H9 (cell line): Measurements from ENCODE around the gene NEGR1. TPM values are rescaled to one million over a fixed set of nuclear protein-coding genes. Genes with fewer than 3 reads are reported as not detected.

Experiments used
- DNase-seq: peaks from one replicate; pipeline ENCODE4 v3.0.0-alpha.2; 2017
- H2AFZ ChIP-seq: one replicate; pipeline ENCODE4 v1.6.1; 2013; ENCODE audit warnings: mild to moderate bottlenecking, low read length, control low read depth, moderate library complexity
- H2AK5ac ChIP-seq: 2 replicates; pipeline ENCODE4 v1.6.1; 2013; ENCODE audit warnings: low read length, control low read depth, mixed read lengths; ENCODE audit not compliant: insufficient read length
- H2BK120ac ChIP-seq: one replicate; pipeline ENCODE4 v1.6.1; 2013; ENCODE audit warnings: low read depth, mild to moderate bottlenecking, low read length, control low read depth, inconsistent platforms; ENCODE audit not compliant: poor library complexity, severe bottlenecking
- H2BK12ac ChIP-seq: 2 replicates; pipeline ENCODE4 v1.6.1; 2013; ENCODE audit warnings: low read length, control low read depth, mixed read lengths, low read depth; ENCODE audit not compliant: insufficient read length
- H2BK15ac ChIP-seq: 2 replicates; pipeline ENCODE4 v1.6.1; 2013; ENCODE audit warnings: low read depth, low read length, control low read depth
- H2BK20ac ChIP-seq: one replicate; pipeline ENCODE4 v1.6.1; 2013; ENCODE audit warnings: low read depth, mild to moderate bottlenecking, low read length, control low read depth, inconsistent platforms; ENCODE audit not compliant: poor library complexity, severe bottlenecking
- H2BK5ac ChIP-seq: 2 replicates; pipeline ENCODE4 v1.6.1; 2013; ENCODE audit warnings: low read length, control low read depth, mixed read lengths; ENCODE audit not compliant: insufficient read length
- H3K14ac ChIP-seq: 2 replicates; pipeline ENCODE4 v1.6.1; 2013; ENCODE audit warnings: low read length, control low read depth; ENCODE audit not compliant: insufficient read depth
- H3K18ac ChIP-seq: 2 replicates; pipeline ENCODE4 v1.6.1; 2013; ENCODE audit warnings: low read depth, mild to moderate bottlenecking, mixed read lengths, low read length, control low read depth; ENCODE audit not compliant: insufficient read length
- H3K23ac ChIP-seq: 2 replicates; pipeline ENCODE4 v1.6.1; 2013; ENCODE audit warnings: low read length, control low read depth, mixed read lengths, low read depth; ENCODE audit not compliant: insufficient read length
- H3K23me2 ChIP-seq: 2 replicates; pipeline ENCODE4 v1.6.1; 2013; ENCODE audit warnings: low read depth, mild to moderate bottlenecking, mixed read lengths, low read length, control low read depth; ENCODE audit not compliant: insufficient read length, poor library complexity, severe bottlenecking
- H3K27ac ChIP-seq: 2 replicates; pipeline ENCODE4 v1.5.1; 2013; ENCODE audit warnings: low read length, control low read depth, mixed read lengths, low read depth; ENCODE audit not compliant: insufficient read length
- H3K27me3 ChIP-seq: 2 replicates; pipeline ENCODE4 v1.6.1; 2013; ENCODE audit warnings: low read length, control low read depth, inconsistent platforms; ENCODE audit not compliant: insufficient read depth
- H3K4ac ChIP-seq: 2 replicates; pipeline ENCODE4 v1.6.1; 2013; ENCODE audit warnings: low read depth, mild to moderate bottlenecking, control low read depth, inconsistent platforms, low read length, moderate library complexity
- H3K4me1 ChIP-seq: 2 replicates; pipeline ENCODE4 v1.6.1; 2013; ENCODE audit warnings: low read length, control low read depth, inconsistent platforms; ENCODE audit not compliant: insufficient read depth
- H3K4me2 ChIP-seq: 2 replicates; pipeline ENCODE4 v1.6.1; 2013; ENCODE audit warnings: low read length, control low read depth, mixed read lengths; ENCODE audit not compliant: insufficient read length, insufficient read depth
- H3K56ac ChIP-seq: 2 replicates; pipeline ENCODE4 v1.6.1; 2013; ENCODE audit warnings: low read depth, mild to moderate bottlenecking, mixed read lengths, low read length, control low read depth; ENCODE audit not compliant: insufficient read length
- H3K79me1 ChIP-seq: 2 replicates; pipeline ENCODE4 v1.6.1; 2013; ENCODE audit warnings: low read depth, mild to moderate bottlenecking, moderate library complexity, low read length, control low read depth, inconsistent platforms; ENCODE audit not compliant: insufficient read depth, poor library complexity, severe bottlenecking
- H3K79me2 ChIP-seq: 2 replicates; pipeline ENCODE4 v1.6.1; 2013; ENCODE audit warnings: low read length, control low read depth, inconsistent platforms; ENCODE audit not compliant: insufficient read depth
- H3K9ac ChIP-seq: 2 replicates; pipeline ENCODE4 v1.6.1; 2013; ENCODE audit warnings: low read length, control low read depth, mixed read lengths; ENCODE audit not compliant: insufficient read length; ENCODE audit errors: extremely low read depth
- H3K9me3 ChIP-seq: one replicate; pipeline ENCODE4 v1.6.1; 2013; ENCODE audit warnings: low read depth, low read length, inconsistent platforms; ENCODE audit not compliant: control insufficient read depth
- H3T11ph ChIP-seq: one replicate; pipeline ENCODE4 v1.6.1; 2013; ENCODE audit warnings: mild to moderate bottlenecking, low read length, control low read depth, inconsistent platforms
- H4K20me1 ChIP-seq: one replicate; pipeline ENCODE4 v1.6.1; 2013; ENCODE audit not compliant: control insufficient read depth, insufficient read length, insufficient read depth
- H4K5ac ChIP-seq: 2 replicates; pipeline ENCODE4 v1.6.1; 2013; ENCODE audit warnings: low read depth, mild to moderate bottlenecking, mixed read lengths, low read length, control low read depth; ENCODE audit not compliant: insufficient read length
- H4K8ac ChIP-seq: replicated peaks from 2 replicates; pipeline ENCODE4 v1.6.1; 2013; ENCODE audit warnings: low read length, control low read depth, mixed read lengths, low read depth; ENCODE audit not compliant: insufficient read length
- H4K91ac ChIP-seq: 2 replicates; pipeline ENCODE4 v1.6.1; 2013; ENCODE audit warnings: low read depth, mild to moderate bottlenecking, moderate library complexity, mixed read lengths, low read length, control low read depth; ENCODE audit not compliant: insufficient read length
- H3K27ac Mint-ChIP-seq, 3 experiments: 2 replicates in 2 of 3; 3 replicates in 1 of 3; pipeline ENCODE4 v1.8.0; 2020 to 2021; ENCODE audit warnings: mixed read lengths in 3 of 3, mild to moderate bottlenecking in 1 of 3, moderate library complexity in 1 of 3
- H3K27me3 Mint-ChIP-seq: 2 replicates; pipeline ENCODE4 v1.8.0; 2021; ENCODE audit warnings: low read depth, mild to moderate bottlenecking, moderate library complexity, mixed read lengths
- H3K36me3 Mint-ChIP-seq, 3 experiments: 2 replicates in 2 of 3; 3 replicates in 1 of 3; pipeline ENCODE4 v1.8.0; 2020 to 2021; ENCODE audit warnings: low read depth in 3 of 3, mixed read lengths in 3 of 3; ENCODE audit not compliant: insufficient read depth in 1 of 3
- H3K4me1 Mint-ChIP-seq, 2 experiments: 2 replicates each; pipeline ENCODE4 v1.8.0; 2020; ENCODE audit warnings: mixed read lengths in 2 of 2
- H3K4me3 Mint-ChIP-seq, 2 experiments: 2 replicates in 1 of 2; 3 replicates in 1 of 2; pipeline ENCODE4 v1.8.0; 2020 to 2021; ENCODE audit warnings: mild to moderate bottlenecking in 2 of 2, mixed read lengths in 2 of 2, moderate library complexity in 1 of 2
- H3K9me3 Mint-ChIP-seq, 2 experiments: 2 replicates in 1 of 2; 3 replicates in 1 of 2; pipeline ENCODE4 v1.8.0; 2020; ENCODE audit warnings: mild to moderate bottlenecking in 2 of 2, mixed read lengths in 2 of 2, moderate library complexity in 1 of 2
- CTCF ChIP-seq: fragments of 200-600 bp; sonication (generic); conservative IDR thresholded peaks from 3 replicates; pipeline ENCODE4 v1.8.0; 2021; ENCODE audit warnings: antibody characterized with exemption, mild to moderate bottlenecking
- WGBS: extraction: QIAGEN DNeasy Blood & Tissue Kit; methylation state at CpG from one replicate; pipeline ENCODE4 v1.1.7; 2013; ENCODE audit warnings: missing lambda C conversion rate, low lambda C conversion rate, mixed read lengths; ENCODE audit not compliant: insufficient read length; ENCODE audit errors: extremely low coverage; 5-methylcytosine and 5-hydroxymethylcytosine counted together
- total RNA-seq: library from RNA; stranded (reverse); gene quantifications from 2 replicates; pipeline ENCODE4 v1.2.1, GENCODE V29; 2021

NEGR1 gene
- total RNA-seq, 1 experiment from 2014 or later: 0.13 TPM

DNA sequence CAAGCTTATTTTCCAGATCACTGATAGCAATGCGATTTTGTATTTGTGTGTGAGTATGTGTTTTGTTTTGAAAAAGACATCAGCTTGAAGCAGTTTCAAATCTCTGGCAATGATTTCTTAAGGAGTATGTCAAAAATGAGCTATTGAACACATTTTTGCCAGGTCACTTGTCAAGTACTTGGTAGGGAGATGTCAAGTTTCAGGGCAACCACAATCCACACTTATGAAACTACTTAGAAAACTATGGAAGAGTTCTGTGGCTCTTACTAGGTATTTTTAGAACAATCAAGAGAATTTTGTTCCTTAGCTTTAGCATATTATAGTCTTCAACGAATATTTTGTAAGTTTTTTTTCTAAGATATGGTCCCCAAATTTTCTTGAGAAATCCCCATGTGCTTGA is 882.7 kb downstream of the NEGR1 start:
- no peak for DNase-seq
- H3K27me3 Mint-ChIP-seq: peaks cover 39% of the 10 kb centered on the region
- H3K27ac Mint-ChIP-seq: no peak overlapping the region
- Histone ChIP-seq H3K56ac (no peak overlapping the region), H3K4me1 (no peaks in the 10 kb centered on the region), H3K79me2 (no peaks in the 10 kb centered on the region), H4K5ac (no peak overlapping the region), H2BK120ac (no peak overlapping the region), H4K20me1 (no peaks in the 10 kb centered on the region), H3K4me2 (no peak overlapping the region), H2BK20ac (no peak overlapping the region), H2AK5ac (no peak overlapping the region), H3K18ac (no peak overlapping the region), H3K27me3 (peaks cover 4% of the 10 kb centered on the region), H2AFZ (no peak overlapping the region), H2BK5ac (no peak overlapping the region), H3K23me2 (no peaks in the 10 kb centered on the region), H3K14ac (no peak overlapping the region), H4K8ac (no peak overlapping the region), H3K4ac (no peak overlapping the region), H3K79me1 (no peaks in the 10 kb centered on the region), H4K91ac (no peak overlapping the region), H2BK12ac (no peak overlapping the region), H3K9me3 (no peaks in the 10 kb centered on the region), H3T11ph (no peak overlapping the region), H3K27ac (no peak overlapping the region), H2BK15ac (no peak overlapping the region), H3K23ac (no peak overlapping the region), H3K9ac (no peak overlapping the region)
- no peak overlapping the region for H3K4me3 Mint-ChIP-seq
- no CpG with 5 or more reads among the region's 2 CpGs for WGBS
- peaks cover 0 to 3% (median 2%) of the 10 kb centered on the region in 3 experiments; a peak in 4 of 7 replicates for H3K36me3 Mint-ChIP-seq
- 0 out of 4 replicates have a peak, but pooled peaks cover 0 to 2% of the 10 kb centered on the region in 2 experiments for H3K4me1 Mint-ChIP-seq
- TF ChIP-seq CTCF: no peak
- peaks cover 2% of the 10 kb centered on the region in 2 experiments; a peak in 2 of 5 replicates for H3K9me3 Mint-ChIP-seq
